Stomach (tissue), 4 donors: Measurements from ENCODE around the gene RNF215.

Experiments
- CTCF ChIP-seq, 7 experiments: fragments of 450-650 bp in 4 of 7; fragments of 200-600 bp in 3 of 7; sonication (generic) in 3 of 7; IDR thresholded peaks; one replicate each; pipeline ENCODE4 v1.5.1; 2016 to 2019; ENCODE audit warnings: antibody characterized with exemption in 7 of 7, control low read depth in 2 of 7, mild to moderate bottlenecking in 1 of 7
- EP300 ChIP-seq: sonication (generic); formaldehyde crosslinking; IDR thresholded peaks from one replicate; pipeline ENCODE4 v1.6.1; 2017; ENCODE audit warnings: antibody characterized with exemption
- POLR2A ChIP-seq, 4 donors: fragments of 450-650 bp; IDR thresholded peaks; one replicate each; pipeline ENCODE4 v1.6.1; 2016; ENCODE audit warnings: antibody characterized with exemption in 4 of 4, control low read depth in 2 of 4, mild to moderate bottlenecking in 1 of 4, moderate library complexity in 1 of 4

DNA sequence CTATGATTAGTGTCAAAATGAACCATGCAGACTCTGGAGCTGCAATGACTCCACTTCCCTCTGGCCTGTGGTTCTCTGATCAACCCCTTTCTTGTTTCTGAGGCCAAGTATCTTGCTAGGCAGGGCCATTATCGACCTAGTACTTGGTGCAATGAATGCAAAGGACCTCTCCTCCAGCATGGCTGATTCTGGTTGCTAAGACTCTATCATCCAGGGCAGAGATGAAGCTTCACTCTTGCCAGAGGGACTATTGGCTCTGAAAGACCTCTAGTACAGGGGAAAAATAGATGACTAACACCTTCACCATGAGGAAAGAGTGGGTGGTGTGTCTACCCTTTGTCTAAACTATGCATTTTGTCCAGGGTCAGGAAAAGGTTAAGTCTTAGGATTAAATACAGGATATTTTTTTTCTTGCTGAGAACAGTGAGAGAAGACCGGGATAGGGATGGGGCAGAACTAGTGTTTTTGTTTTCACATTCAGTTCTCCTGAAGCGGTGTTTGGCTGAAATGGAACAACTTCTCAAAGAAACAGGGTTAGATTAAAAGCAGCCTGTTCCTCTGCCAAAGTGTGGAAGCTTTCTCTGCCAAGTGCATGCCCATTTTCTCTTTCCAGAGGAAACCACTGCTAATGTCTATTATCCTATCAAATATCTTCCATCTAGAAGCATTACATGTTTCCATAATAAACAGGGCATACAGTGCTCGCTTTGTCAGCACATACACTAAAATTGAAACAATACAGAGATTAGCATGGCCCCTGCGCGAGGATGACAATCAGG, 33.3 kb upstream of the RNF215 start:
- TF ChIP-seq CTCF (IDR thresholded peaks at IDR 0.05) (no peak), POLR2A (IDR thresholded peaks at IDR 0.05) (no peak), EP300 (no peak)
